HEK293 (cell line): ENCODE data around the gene SPRY1.

Source experiments
- CTCF ChIA-PET: fragments of 350-600 bp; formaldehyde crosslinking; extraction: SDS; loops from one replicate; lab custom pipeline; 2021; ENCODE audit warnings: antibody characterized with exemption; lab: Yijun Ruan, JAX
- POLR2A ChIA-PET: fragments of 300-600 bp; formaldehyde crosslinking; extraction: SDS; loops from one replicate; lab custom pipeline; 2020; ENCODE audit warnings: antibody characterized with exemption, inconsistent platforms; lab: Yijun Ruan, JAX
- H3K27ac ChIP-seq: fragments of 200-500 bp; sonication (Bioruptor generic); 2 replicates; pipeline ENCODE4 v1.5.1; 2014; ENCODE audit warnings: low read depth, low read length, control low read depth, inconsistent platforms; ENCODE audit errors: extremely low read depth
- H3K36me3 ChIP-seq, 2 experiments: fragments of 200-500 bp in 1 of 2; sonication (Bioruptor generic) in 1 of 2; 1 replicate in 1 of 2; 2 replicates in 1 of 2; pipeline ENCODE4 v1.5.1; 2014 to 2017; ENCODE audit warnings: inconsistent platforms in 2 of 2, low read length in 2 of 2; ENCODE audit not compliant: control insufficient read depth in 2 of 2, insufficient read depth in 1 of 2
- H3K4me1 ChIP-seq: fragments of 200-500 bp; sonication (Bioruptor generic); 2 replicates; pipeline ENCODE4 v1.5.1; 2014; ENCODE audit warnings: mild to moderate bottlenecking, low read length, inconsistent platforms; ENCODE audit not compliant: control insufficient read depth, insufficient read depth
- H3K4me3 ChIP-seq: 2 replicates; pipeline ENCODE4 v1.5.1; 2011; ENCODE audit warnings: low read depth, mild to moderate bottlenecking, control low read depth, low read length, moderate library complexity
- H3K9me3 ChIP-seq: fragments of 200-500 bp; sonication (Bioruptor generic); 2 replicates; pipeline ENCODE4 v1.5.1; 2014; ENCODE audit warnings: low read depth, low read length, inconsistent platforms; ENCODE audit not compliant: control insufficient read depth, insufficient read depth
- EGR2 ChIP-seq: fragments of 450-650 bp; formaldehyde crosslinking; IDR thresholded peaks from 2 replicates; pipeline ENCODE4 v1.5.1; 2016; ENCODE audit warnings: low read depth, missing biosample characterization, missing genetic modification characterization
- GLIS2 ChIP-seq: fragments of 450-650 bp; formaldehyde crosslinking; IDR thresholded peaks from 2 replicates; pipeline ENCODE4 v1.5.1; 2016; ENCODE audit warnings: missing biosample characterization, missing genetic modification characterization
- OSR2 ChIP-seq: fragments of 450-650 bp; formaldehyde crosslinking; IDR thresholded peaks from 2 replicates; pipeline ENCODE4 v1.5.1; 2016; ENCODE audit warnings: missing biosample characterization, missing genetic modification characterization
- SCRT2 ChIP-seq: fragments of 450-650 bp; formaldehyde crosslinking; IDR thresholded peaks from 2 replicates; pipeline ENCODE4 v1.5.1; 2016; ENCODE audit warnings: missing biosample characterization, missing genetic modification characterization
- SP7 ChIP-seq: fragments of 450-650 bp; formaldehyde crosslinking; IDR thresholded peaks from 2 replicates; pipeline ENCODE4 v1.5.1; 2016; ENCODE audit warnings: missing biosample characterization, missing genetic modification characterization
- WT1 ChIP-seq: fragments of 450-650 bp; formaldehyde crosslinking; IDR thresholded peaks from 2 replicates; pipeline ENCODE4 v1.5.1; 2016; ENCODE audit warnings: missing biosample characterization, missing genetic modification characterization
- ZBTB1 ChIP-seq: fragments of 450-650 bp; formaldehyde crosslinking; IDR thresholded peaks from 2 replicates; pipeline ENCODE4 v1.5.1; 2016; ENCODE audit warnings: missing biosample characterization, missing genetic modification characterization
- ZFHX2 ChIP-seq: fragments of 450-650 bp; formaldehyde crosslinking; conservative IDR thresholded peaks from 2 replicates; pipeline ENCODE4 v1.5.1; 2016; ENCODE audit warnings: missing biosample characterization, missing genetic modification characterization
- ZFP3 ChIP-seq: fragments of 450-650 bp; formaldehyde crosslinking; IDR thresholded peaks from 2 replicates; pipeline ENCODE4 v1.5.1; 2016; ENCODE audit warnings: low read depth, missing biosample characterization, missing genetic modification characterization
- ZNF133 ChIP-seq: fragments of 450-650 bp; formaldehyde crosslinking; IDR thresholded peaks from 2 replicates; pipeline ENCODE4 v1.5.1; 2016; ENCODE audit warnings: missing biosample characterization, missing genetic modification characterization
- ZNF155 ChIP-seq: fragments of 450-650 bp; formaldehyde crosslinking; IDR thresholded peaks from 2 replicates; pipeline ENCODE4 v1.5.1; 2016; ENCODE audit warnings: missing biosample characterization, missing genetic modification characterization
- ZNF2 ChIP-seq: fragments of 450-650 bp; formaldehyde crosslinking; IDR thresholded peaks from 2 replicates; pipeline ENCODE4 v1.5.1; 2016; ENCODE audit warnings: missing biosample characterization, missing genetic modification characterization
- ZNF24 ChIP-seq: fragments of 450-650 bp; formaldehyde crosslinking; IDR thresholded peaks from 2 replicates; pipeline ENCODE4 v1.5.1; 2016; ENCODE audit warnings: missing biosample characterization, missing genetic modification characterization
- ZNF292 ChIP-seq: fragments of 450-650 bp; formaldehyde crosslinking; IDR thresholded peaks from 2 replicates; pipeline ENCODE4 v1.5.1; 2016; ENCODE audit warnings: low read depth, missing biosample characterization, missing genetic modification characterization, borderline replicate concordance
- ZNF335 ChIP-seq: fragments of 450-650 bp; formaldehyde crosslinking; conservative IDR thresholded peaks from 2 replicates; pipeline ENCODE4 v1.5.1; 2016; ENCODE audit warnings: missing biosample characterization, missing genetic modification characterization
- ZNF629 ChIP-seq: fragments of 450-650 bp; formaldehyde crosslinking; IDR thresholded peaks from 2 replicates; pipeline ENCODE4 v1.5.1; 2017; ENCODE audit warnings: missing biosample characterization, missing genetic modification characterization
- ZNF747 ChIP-seq: fragments of 450-650 bp; formaldehyde crosslinking; IDR thresholded peaks from 2 replicates; pipeline ENCODE4 v1.5.1; 2016; ENCODE audit warnings: missing biosample characterization, missing genetic modification characterization
- ZNF792 ChIP-seq: fragments of 450-650 bp; formaldehyde crosslinking; IDR thresholded peaks from 2 replicates; pipeline ENCODE4 v1.5.1; 2016; ENCODE audit warnings: missing biosample characterization, missing genetic modification characterization
- TF ChIP-seq, protein P1 (sequence below): fragments of 450-650 bp; formaldehyde crosslinking; IDR thresholded peaks from 2 replicates; pipeline ENCODE4 v1.5.1; 2017; ENCODE audit warnings: missing biosample characterization, missing genetic modification characterization
- TF ChIP-seq, protein P2 (sequence below): fragments of 450-650 bp; formaldehyde crosslinking; IDR thresholded peaks from 2 replicates; pipeline ENCODE4 v1.5.1; 2017; ENCODE audit warnings: missing biosample characterization, missing genetic modification characterization
- TF ChIP-seq, protein P3 (sequence below): fragments of 450-650 bp; formaldehyde crosslinking; IDR thresholded peaks from 2 replicates; pipeline ENCODE4 v1.5.1; 2016; ENCODE audit warnings: missing biosample characterization, missing genetic modification characterization

Gene SPRY1

DNA sequence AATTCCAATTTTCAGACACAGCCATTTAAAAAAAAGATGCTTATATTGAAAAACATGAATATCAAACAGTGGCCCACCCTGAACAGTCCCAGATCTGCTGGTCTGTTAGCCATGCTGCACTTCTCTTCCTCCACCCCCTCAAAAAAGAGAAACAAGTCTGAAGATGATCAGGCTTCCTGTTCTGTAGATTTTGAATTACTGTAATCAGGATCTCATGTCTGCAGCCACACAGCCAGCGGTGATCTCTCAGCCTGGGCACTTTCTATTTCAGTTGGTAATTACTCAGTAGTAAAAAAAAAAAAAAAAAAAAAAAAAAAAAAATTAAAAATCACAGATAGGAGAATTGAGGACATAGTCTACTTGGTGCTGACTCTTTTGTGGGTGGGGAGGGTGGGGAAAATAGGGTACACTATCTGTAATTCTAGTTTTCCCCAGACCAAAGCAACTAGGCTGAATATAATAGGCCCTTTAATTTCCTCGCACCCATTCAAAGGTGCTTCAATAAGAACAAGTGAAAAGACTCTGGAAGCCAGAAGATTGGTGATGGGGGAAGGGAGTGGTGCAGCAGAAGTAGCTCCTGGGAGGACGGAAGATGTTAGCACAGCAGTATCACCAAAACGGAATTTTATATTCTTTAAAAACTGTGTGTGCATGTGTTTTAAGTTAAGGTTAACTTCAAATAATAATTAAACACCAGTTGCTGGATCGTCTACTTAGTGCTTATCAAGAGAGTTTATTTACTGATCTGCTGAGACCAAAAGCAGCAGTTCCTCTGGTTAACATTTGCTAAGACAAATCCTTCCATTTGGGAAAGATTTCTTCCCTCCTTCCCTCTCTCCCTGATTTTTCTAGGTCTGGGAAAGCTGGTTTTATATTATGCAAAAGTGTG lies 47.0 kb downstream of the SPRY1 start:
- TF ChIP-seq ZFP3 (tag by site-specific recombination) (no peak), ZNF792 (no peak), ZNF133 (tag by site-specific recombination) (no peak), ZNF629 (tag by site-specific recombination) (no peak), ZNF747 (tag by site-specific recombination) (no peak)
- TF ChIP-seq, protein P1, sequence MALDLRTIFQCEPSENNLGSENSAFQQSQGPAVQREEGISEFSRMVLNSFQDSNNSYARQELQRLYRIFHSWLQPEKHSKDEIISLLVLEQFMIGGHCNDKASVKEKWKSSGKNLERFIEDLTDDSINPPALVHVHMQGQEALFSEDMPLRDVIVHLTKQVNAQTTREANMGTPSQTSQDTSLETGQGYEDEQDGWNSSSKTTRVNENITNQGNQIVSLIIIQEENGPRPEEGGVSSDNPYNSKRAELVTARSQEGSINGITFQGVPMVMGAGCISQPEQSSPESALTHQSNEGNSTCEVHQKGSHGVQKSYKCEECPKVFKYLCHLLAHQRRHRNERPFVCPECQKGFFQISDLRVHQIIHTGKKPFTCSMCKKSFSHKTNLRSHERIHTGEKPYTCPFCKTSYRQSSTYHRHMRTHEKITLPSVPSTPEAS (tag by site-specific recombination): no peak
- TF ChIP-seq, all 188 proteins: peak for 0
- no peak overlapping the region; the same call in 1 of the 2 replicates for H3K27ac ChIP-seq
- no peaks in the 10 kb centered on the region; the same call in none of the 2 replicates for H3K4me1 ChIP-seq
- no peak overlapping the region for H3K4me3 ChIP-seq
- ChIA-PET CTCF (interaction anchor here (0.6 kb wide), 1 partner anchor 14 kb away, joined by 4 read pairs; no protein-coding TSS in a partner anchor), POLR2A (no interaction called here)
- no peaks in the 10 kb centered on the region for H3K36me3 ChIP-seq
- H3K9me3 ChIP-seq: no peaks in the 10 kb centered on the region

DNA sequence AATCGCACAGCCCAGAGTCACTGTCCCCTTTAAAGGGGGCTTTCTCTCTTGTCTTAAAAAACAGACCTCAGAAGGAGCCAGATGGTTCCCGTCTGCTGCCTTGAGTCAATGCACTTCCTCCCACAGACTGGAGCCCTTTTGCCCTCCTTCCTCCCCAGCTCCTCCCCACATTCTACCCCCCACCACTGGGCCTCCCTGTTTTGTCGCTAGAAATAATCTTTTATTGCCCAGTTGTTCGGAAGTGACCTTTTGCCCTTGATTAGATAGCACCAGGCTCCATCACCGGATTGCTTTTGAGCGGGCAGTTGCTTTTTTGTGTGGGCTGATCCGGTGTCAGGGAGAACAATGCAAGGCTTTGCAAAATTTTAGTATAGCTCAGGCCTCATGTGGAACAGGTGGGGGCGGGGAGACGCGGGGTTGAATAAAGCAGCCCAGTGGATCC lies 47.7 kb downstream of the SPRY1 start:
- Histone ChIP-seq H3K27ac (no peak overlapping the region; the same call in 1 of the 2 replicates), H3K4me1 (peaks cover 2% of the 10 kb centered on the region), H3K4me3 (no peak overlapping the region), H3K9me3 (no peaks in the 10 kb centered on the region), H3K36me3 (no peaks in the 10 kb centered on the region)
- TF ChIP-seq WT1 (tag by site-specific recombination) (0 out of 2 replicates have a peak, but pooled peaks have one; percentile 17), ZFHX2 (tag by site-specific recombination) (peak; percentile 55), ZBTB1 (tag by site-specific recombination) (no peak), SP7 (tag by site-specific recombination) (0 out of 2 replicates have a peak, but pooled peaks have one; percentile 14), ZNF335 (tag by site-specific recombination) (peak; percentile 43; the same call in 1 of the 2 replicates), EGR2 (tag by site-specific recombination) (peak; percentile 68), ZNF747 (tag by site-specific recombination) (no peak), GLIS2 (0 out of 2 replicates have a peak, but pooled peaks have one; percentile 27), SCRT2 (tag by site-specific recombination) (peak; percentile 86), ZNF2 (tag by site-specific recombination) (no peak)
- TF ChIP-seq, protein P2, sequence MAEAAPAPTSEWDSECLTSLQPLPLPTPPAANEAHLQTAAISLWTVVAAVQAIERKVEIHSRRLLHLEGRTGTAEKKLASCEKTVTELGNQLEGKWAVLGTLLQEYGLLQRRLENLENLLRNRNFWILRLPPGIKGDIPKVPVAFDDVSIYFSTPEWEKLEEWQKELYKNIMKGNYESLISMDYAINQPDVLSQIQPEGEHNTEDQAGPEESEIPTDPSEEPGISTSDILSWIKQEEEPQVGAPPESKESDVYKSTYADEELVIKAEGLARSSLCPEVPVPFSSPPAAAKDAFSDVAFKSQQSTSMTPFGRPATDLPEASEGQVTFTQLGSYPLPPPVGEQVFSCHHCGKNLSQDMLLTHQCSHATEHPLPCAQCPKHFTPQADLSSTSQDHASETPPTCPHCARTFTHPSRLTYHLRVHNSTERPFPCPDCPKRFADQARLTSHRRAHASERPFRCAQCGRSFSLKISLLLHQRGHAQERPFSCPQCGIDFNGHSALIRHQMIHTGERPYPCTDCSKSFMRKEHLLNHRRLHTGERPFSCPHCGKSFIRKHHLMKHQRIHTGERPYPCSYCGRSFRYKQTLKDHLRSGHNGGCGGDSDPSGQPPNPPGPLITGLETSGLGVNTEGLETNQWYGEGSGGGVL (tag by site-specific recombination): peak; percentile 78
- ChIA-PET CTCF (interaction anchor here (0.6 kb wide), 1 partner anchor 13 kb away, joined by 4 read pairs; no protein-coding TSS in a partner anchor), POLR2A (no interaction called here)

DNA sequence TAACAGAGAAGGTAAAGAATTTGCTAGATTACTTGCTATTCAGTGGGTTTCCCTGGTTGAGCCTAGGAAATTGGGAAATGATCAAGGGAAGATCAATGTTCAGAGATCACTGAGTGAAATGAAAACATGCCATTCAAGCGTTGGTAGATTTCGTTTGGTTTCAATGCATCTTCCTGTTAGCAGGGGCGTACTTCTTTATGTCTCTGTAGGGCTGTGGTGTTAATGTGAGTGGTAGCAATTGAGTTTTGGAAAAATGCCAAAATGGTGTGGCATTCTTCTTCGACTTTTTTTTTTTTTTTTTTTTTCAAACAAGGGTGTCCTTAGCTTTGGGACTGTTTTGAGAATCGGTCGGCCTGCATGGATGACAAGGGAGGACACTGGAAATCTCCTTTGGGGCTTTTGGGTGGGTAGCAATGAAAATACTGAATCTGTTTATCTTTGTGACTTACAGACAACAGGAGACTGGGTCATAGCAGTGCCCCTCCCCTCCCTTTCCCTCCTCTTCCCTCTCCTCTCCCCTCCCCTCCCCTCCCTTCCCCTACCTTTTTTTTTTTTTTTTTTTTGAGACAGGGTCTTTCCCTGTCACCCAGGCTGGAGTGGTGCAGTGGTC lies 50.4 kb downstream of the SPRY1 start:
- peaks cover 4% of the 10 kb centered on the region for H3K4me1 ChIP-seq
- no peak overlapping the region for H3K4me3 ChIP-seq
- H3K36me3 ChIP-seq: no peaks in the 10 kb centered on the region
- CTCF ChIA-PET: no interaction called here
- H3K9me3 ChIP-seq: no peaks in the 10 kb centered on the region
- no peak overlapping the region for H3K27ac ChIP-seq
- POLR2A ChIA-PET: no interaction called here
- TF ChIP-seq ZNF292 (tag by site-specific recombination) (no peak), ZNF155 (tag by site-specific recombination) (no peak), ZNF24 (tag by site-specific recombination) (no peak), OSR2 (tag by site-specific recombination) (peak; percentile 18; the same call in 1 of the 2 replicates)
- TF ChIP-seq, protein P3, sequence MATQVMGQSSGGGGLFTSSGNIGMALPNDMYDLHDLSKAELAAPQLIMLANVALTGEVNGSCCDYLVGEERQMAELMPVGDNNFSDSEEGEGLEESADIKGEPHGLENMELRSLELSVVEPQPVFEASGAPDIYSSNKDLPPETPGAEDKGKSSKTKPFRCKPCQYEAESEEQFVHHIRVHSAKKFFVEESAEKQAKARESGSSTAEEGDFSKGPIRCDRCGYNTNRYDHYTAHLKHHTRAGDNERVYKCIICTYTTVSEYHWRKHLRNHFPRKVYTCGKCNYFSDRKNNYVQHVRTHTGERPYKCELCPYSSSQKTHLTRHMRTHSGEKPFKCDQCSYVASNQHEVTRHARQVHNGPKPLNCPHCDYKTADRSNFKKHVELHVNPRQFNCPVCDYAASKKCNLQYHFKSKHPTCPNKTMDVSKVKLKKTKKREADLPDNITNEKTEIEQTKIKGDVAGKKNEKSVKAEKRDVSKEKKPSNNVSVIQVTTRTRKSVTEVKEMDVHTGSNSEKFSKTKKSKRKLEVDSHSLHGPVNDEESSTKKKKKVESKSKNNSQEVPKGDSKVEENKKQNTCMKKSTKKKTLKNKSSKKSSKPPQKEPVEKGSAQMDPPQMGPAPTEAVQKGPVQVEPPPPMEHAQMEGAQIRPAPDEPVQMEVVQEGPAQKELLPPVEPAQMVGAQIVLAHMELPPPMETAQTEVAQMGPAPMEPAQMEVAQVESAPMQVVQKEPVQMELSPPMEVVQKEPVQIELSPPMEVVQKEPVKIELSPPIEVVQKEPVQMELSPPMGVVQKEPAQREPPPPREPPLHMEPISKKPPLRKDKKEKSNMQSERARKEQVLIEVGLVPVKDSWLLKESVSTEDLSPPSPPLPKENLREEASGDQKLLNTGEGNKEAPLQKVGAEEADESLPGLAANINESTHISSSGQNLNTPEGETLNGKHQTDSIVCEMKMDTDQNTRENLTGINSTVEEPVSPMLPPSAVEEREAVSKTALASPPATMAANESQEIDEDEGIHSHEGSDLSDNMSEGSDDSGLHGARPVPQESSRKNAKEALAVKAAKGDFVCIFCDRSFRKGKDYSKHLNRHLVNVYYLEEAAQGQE (tag by site-specific recombination): no peak
